Tibial artery (tissue), 4 donors: ENCODE data around the gene B4GALNT1.

ENCODE experiments used
- DNase-seq, 2 donors: peaks; one replicate each; pipeline ENCODE4 v3.0.0-alpha.2; 2019
- H3K27ac ChIP-seq, 2 donors: fragments of 200-600 bp; sonication (generic) in 1 of 2; 1 replicate in 1 of 2; 2 replicates in 1 of 2; pipeline ENCODE4 v1.5.1; 2018 to 2019; ENCODE audit warnings: mild to moderate bottlenecking in 1 of 2
- H3K27me3 ChIP-seq, 2 donors: fragments of 200-600 bp; sonication (generic) in 1 of 2; one replicate each; pipeline versions ENCODE4 v1.5.1 to v1.6.0; 2016 to 2019
- H3K36me3 ChIP-seq, 3 donors: fragments of 200-600 bp; sonication (generic) in 2 of 3; one replicate each; pipeline ENCODE4 v1.5.1; 2016 to 2019; ENCODE audit warnings: mild to moderate bottlenecking in 2 of 3
- H3K4me1 ChIP-seq, 4 donors: fragments of 200-600 bp; sonication (generic) in 2 of 4; 1 replicate in 3 of 4; 2 replicates in 1 of 4; pipeline ENCODE4 v1.5.1; 2016 to 2019
- H3K4me3 ChIP-seq, 2 donors: fragments of 200-600 bp; sonication (generic) in 1 of 2; 1 replicate in 1 of 2; 2 replicates in 1 of 2; pipeline ENCODE4 v1.5.1; 2018 to 2019; ENCODE audit warnings: mild to moderate bottlenecking in 2 of 2
- H3K9me3 ChIP-seq, 3 donors: fragments of 200-600 bp; sonication (generic) in 1 of 3; one replicate each; pipeline ENCODE4 v1.5.1; 2016 to 2019
- intact Hi-C: fragments of 100-400 bp; cut with DNase I; formaldehyde crosslinking; loops from one replicate; pipeline ENCODE4 v1.15.0; 2023; ENCODE audit warnings: low total_unique reads
- TF ChIP-seq, protein P1 (sequence below), 2 experiments: fragments of 200-600 bp in 1 of 2; fragments of 450-650 bp in 1 of 2; IDR thresholded peaks; one replicate each; pipeline ENCODE4 v1.5.1; 2017 to 2019; ENCODE audit warnings: antibody characterized with exemption in 2 of 2, mild to moderate bottlenecking in 1 of 2, moderate library complexity in 1 of 2

Gene B4GALNT1

GRCh38 chr12:57603324-57603723 lies 29.7 kb downstream of the B4GALNT1 start:
- intact Hi-C loops = no loop called here
- peak overlapping the region in 1 of 2 donors; percentile 89 for H3K4me3 ChIP-seq

GRCh38 chr12:57602544-57602943 lies 30.5 kb downstream of the B4GALNT1 start:
- Histone ChIP-seq H3K36me3 (peaks cover 14 to 64% (median 35%) of the 10 kb centered on the region in 3 donors), H3K4me3 (no peak overlapping the region), H3K27ac (peak overlapping the region in 1 of 2 donors; percentile 99), H3K9me3 (no peaks in the 10 kb centered on the region), H3K27me3 (no peaks in the 10 kb centered on the region), H3K4me1 (peaks cover 0 to 29% (median 19%) of the 10 kb centered on the region in 4 donors)
- intact Hi-C loops = no loop called here
- no peak for DNase-seq
- TF ChIP-seq, protein P1, sequence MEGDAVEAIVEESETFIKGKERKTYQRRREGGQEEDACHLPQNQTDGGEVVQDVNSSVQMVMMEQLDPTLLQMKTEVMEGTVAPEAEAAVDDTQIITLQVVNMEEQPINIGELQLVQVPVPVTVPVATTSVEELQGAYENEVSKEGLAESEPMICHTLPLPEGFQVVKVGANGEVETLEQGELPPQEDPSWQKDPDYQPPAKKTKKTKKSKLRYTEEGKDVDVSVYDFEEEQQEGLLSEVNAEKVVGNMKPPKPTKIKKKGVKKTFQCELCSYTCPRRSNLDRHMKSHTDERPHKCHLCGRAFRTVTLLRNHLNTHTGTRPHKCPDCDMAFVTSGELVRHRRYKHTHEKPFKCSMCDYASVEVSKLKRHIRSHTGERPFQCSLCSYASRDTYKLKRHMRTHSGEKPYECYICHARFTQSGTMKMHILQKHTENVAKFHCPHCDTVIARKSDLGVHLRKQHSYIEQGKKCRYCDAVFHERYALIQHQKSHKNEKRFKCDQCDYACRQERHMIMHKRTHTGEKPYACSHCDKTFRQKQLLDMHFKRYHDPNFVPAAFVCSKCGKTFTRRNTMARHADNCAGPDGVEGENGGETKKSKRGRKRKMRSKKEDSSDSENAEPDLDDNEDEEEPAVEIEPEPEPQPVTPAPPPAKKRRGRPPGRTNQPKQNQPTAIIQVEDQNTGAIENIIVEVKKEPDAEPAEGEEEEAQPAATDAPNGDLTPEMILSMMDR (IDR thresholded peaks at IDR 0.05) = no peak

More at GRCh38 chr12:57603324-57603723, 29.7 kb downstream of the B4GALNT1 start:
- TF ChIP-seq, protein P1 (IDR thresholded peaks at IDR 0.05) = no peak
- Histone ChIP-seq H3K27me3 (no peaks in the 10 kb centered on the region), H3K36me3 (peaks cover 14 to 64% (median 35%) of the 10 kb centered on the region in 3 donors), H3K9me3 (no peaks in the 10 kb centered on the region), H3K4me1 (peaks cover 0 to 29% (median 19%) of the 10 kb centered on the region in 4 donors), H3K27ac (peak overlapping the region; percentile 99 to 100)
- DNase-seq = no peak

- TF ChIP-seq, protein P1 (IDR thresholded peaks at IDR 0.05) = no peak
- Histone ChIP-seq H3K9me3 (no peaks in the 10 kb centered on the region), H3K36me3 (peaks cover 25 to 67% (median 55%) of the 10 kb centered on the region in 3 donors), H3K27me3 (no peaks in the 10 kb centered on the region), H3K4me1 (peaks cover 0 to 17% (median 10%) of the 10 kb centered on the region in 4 donors), H3K4me3 (no peak overlapping the region), H3K27ac (no peak overlapping the region)
- intact Hi-C loops = no loop called here
- DNase-seq = no peak
These were observed 32.6 kb downstream of the B4GALNT1 start for GRCh38 chr12:57600395-57600794.

- no peak overlapping the region for H3K4me3 ChIP-seq
- H3K27me3 ChIP-seq = no peaks in the 10 kb centered on the region
- intact Hi-C loops = no loop called here
- no peaks in the 10 kb centered on the region for H3K9me3 ChIP-seq
- TF ChIP-seq, protein P1 (IDR thresholded peaks at IDR 0.05) = no peak
- H3K36me3 ChIP-seq = peaks cover 16 to 36% (median 23%) of the 10 kb centered on the region in 3 donors
- no peak for DNase-seq
- H3K27ac ChIP-seq = no peak overlapping the region
- peaks cover 0 to 28% (median 15%) of the 10 kb centered on the region in 4 donors for H3K4me1 ChIP-seq
These were observed 39.8 kb downstream of the B4GALNT1 start for GRCh38 chr12:57593187-57593586.

DNA sequence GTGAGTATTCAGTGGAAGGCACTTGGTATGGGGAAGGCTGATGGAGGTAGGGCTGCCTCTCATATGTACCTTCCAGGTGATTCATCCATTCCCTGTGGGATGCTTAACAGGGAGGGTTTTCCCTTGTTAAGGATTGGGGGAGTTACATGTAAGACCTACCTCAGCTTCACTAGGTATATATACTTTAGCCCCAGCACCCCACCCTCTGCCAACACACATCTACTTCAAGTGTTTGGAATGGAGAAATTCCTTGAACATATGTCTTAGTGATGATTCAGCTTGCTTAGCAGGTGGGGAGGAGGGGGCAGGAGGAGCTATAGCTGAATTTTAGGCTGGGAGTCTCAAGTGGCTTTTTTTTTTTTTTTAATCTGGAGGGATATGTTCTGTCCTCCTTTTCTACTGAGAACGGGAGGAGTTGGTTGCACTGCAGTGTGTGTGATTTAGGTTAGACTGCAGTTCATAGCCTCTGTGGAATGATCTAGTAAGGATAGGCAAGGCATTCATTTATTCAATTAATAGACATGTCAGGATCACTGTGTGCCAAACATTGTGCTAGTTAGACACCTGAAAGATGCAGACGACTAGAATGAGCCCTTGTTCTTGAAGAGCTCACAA lies 40.3 kb downstream of the B4GALNT1 start:
- no peaks in the 10 kb centered on the region for H3K27me3 ChIP-seq
- peaks cover 0 to 28% (median 15%) of the 10 kb centered on the region in 4 donors for H3K4me1 ChIP-seq
- TF ChIP-seq, protein P1 (IDR thresholded peaks at IDR 0.05) = no peak
- peaks cover 16 to 30% (median 23%) of the 10 kb centered on the region in 3 donors for H3K36me3 ChIP-seq
- no peaks in the 10 kb centered on the region for H3K9me3 ChIP-seq
- DNase-seq = no peak
- no peak overlapping the region for H3K4me3 ChIP-seq
- H3K27ac ChIP-seq = no peak overlapping the region
- intact Hi-C loops = no loop called here
